HL-60 (cell line): ENCODE data around the gene OR11L1.

Experiments
- DNase-seq, 2 experiments: peaks; one replicate each; pipeline ENCODE4 v3.0.0-alpha.2; 2010 to 2020; ENCODE audit warnings: low read depth in 1 of 2, low spot score in 1 of 2
- H3K27ac ChIP-seq: fragments of 250-450 bp; sonication (Bioruptor Pico); replicated peaks from 2 replicates; pipeline ENCODE4 v1.5.1; 2020; ENCODE audit warnings: mild to moderate bottlenecking, moderate library complexity
- H3K27me3 ChIP-seq: fragments of 250-450 bp; sonication (Bioruptor Pico); 2 replicates; pipeline ENCODE4 v1.5.1; 2021; ENCODE audit warnings: mild to moderate bottlenecking, moderate library complexity; ENCODE audit not compliant: insufficient read depth, poor library complexity, severe bottlenecking
- H3K4me3 ChIP-seq: replicated peaks from 2 replicates; pipeline ENCODE4 v1.5.1; 2011; ENCODE audit warnings: mild to moderate bottlenecking, control low read depth, low read length; ENCODE audit not compliant: insufficient read depth
- GABPA ChIP-seq: IDR thresholded peaks from 2 replicates; pipeline ENCODE4 v1.6.1; 2012; ENCODE audit warnings: low read depth
- POLR2AphosphoS5 ChIP-seq: IDR thresholded peaks from 2 replicates; pipeline ENCODE4 v1.6.1; 2012; ENCODE audit warnings: low read depth
- SPI1 ChIP-seq: IDR thresholded peaks from 2 replicates; pipeline ENCODE4 v1.6.1; 2012; ENCODE audit warnings: low read depth, mild to moderate bottlenecking, borderline replicate concordance
- TF ChIP-seq, protein P1 (sequence below): IDR thresholded peaks from 2 replicates; pipeline ENCODE4 v1.6.1; 2012; ENCODE audit warnings: low read depth; ENCODE audit not compliant: insufficient replicate concordance
- TF ChIP-seq, protein P2 (sequence below): IDR thresholded peaks from one replicate; pipeline ENCODE4 v1.5.1; 2011; ENCODE audit warnings: low read length, control low read depth, inconsistent platforms; ENCODE audit not compliant: insufficient read depth

OR11L1 gene

DNA sequence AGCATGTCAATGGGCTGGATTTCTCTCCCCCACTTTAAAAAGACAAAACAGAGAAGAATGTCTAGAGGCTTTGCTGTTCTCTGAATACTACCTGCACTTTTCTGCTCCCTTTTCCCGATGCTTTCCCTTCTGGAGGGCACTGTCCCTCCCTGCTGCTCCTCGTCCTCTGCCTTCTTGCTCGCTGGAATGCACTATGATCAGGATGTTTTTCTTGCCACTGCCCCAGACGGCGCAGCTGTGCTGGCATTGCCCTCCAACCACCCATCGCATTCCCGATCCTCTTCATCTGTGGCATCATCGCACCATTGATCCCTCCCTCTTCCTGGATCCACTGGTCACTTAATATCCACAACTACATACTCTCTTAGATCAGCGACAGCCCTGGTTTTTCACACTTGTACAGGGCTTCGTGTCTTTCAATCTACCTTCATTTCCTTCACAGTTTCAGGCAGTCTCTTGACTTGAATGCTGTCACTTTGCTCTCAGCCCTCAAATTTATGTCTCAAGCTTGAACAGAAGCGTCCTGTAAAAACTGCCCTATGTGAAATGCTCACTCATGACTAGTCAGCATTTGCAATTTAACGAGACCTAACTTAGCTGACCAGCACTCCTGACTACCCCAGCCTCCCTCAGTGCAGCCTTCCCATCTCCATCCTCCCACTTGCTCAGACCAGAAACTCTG lies 3.5 kb upstream of the OR11L1 start:
- Histone ChIP-seq H3K27ac (no peak overlapping the region), H3K4me3 (no peak overlapping the region), H3K27me3 (no peaks in the 10 kb centered on the region)
- no peak for DNase-seq
- TF ChIP-seq SPI1 (no peak), GABPA (no peak), POLR2AphosphoS5 (no peak)
- TF ChIP-seq, protein P1, sequence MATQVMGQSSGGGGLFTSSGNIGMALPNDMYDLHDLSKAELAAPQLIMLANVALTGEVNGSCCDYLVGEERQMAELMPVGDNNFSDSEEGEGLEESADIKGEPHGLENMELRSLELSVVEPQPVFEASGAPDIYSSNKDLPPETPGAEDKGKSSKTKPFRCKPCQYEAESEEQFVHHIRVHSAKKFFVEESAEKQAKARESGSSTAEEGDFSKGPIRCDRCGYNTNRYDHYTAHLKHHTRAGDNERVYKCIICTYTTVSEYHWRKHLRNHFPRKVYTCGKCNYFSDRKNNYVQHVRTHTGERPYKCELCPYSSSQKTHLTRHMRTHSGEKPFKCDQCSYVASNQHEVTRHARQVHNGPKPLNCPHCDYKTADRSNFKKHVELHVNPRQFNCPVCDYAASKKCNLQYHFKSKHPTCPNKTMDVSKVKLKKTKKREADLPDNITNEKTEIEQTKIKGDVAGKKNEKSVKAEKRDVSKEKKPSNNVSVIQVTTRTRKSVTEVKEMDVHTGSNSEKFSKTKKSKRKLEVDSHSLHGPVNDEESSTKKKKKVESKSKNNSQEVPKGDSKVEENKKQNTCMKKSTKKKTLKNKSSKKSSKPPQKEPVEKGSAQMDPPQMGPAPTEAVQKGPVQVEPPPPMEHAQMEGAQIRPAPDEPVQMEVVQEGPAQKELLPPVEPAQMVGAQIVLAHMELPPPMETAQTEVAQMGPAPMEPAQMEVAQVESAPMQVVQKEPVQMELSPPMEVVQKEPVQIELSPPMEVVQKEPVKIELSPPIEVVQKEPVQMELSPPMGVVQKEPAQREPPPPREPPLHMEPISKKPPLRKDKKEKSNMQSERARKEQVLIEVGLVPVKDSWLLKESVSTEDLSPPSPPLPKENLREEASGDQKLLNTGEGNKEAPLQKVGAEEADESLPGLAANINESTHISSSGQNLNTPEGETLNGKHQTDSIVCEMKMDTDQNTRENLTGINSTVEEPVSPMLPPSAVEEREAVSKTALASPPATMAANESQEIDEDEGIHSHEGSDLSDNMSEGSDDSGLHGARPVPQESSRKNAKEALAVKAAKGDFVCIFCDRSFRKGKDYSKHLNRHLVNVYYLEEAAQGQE, result no peak
- TF ChIP-seq, protein P2, sequence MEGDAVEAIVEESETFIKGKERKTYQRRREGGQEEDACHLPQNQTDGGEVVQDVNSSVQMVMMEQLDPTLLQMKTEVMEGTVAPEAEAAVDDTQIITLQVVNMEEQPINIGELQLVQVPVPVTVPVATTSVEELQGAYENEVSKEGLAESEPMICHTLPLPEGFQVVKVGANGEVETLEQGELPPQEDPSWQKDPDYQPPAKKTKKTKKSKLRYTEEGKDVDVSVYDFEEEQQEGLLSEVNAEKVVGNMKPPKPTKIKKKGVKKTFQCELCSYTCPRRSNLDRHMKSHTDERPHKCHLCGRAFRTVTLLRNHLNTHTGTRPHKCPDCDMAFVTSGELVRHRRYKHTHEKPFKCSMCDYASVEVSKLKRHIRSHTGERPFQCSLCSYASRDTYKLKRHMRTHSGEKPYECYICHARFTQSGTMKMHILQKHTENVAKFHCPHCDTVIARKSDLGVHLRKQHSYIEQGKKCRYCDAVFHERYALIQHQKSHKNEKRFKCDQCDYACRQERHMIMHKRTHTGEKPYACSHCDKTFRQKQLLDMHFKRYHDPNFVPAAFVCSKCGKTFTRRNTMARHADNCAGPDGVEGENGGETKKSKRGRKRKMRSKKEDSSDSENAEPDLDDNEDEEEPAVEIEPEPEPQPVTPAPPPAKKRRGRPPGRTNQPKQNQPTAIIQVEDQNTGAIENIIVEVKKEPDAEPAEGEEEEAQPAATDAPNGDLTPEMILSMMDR, result no peak

DNA sequence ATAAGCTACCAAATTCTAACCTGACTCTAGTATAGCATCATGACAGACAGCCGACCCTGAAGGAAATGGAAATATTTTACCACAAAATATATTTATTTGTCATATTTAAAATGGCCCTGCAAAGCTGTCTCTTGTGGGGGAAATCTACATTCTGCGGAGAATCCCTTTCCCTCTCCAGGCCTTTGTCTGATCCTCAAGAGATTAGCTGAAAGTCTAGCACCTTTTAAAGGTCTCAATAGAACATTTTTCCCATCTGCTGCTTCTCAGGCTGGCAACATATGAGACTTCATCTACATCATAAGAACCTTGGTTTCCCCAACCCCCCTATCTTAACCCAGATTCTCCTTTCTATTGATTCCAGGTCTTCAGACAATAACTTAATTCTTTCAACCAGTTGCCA lies 1.7 kb upstream of the OR11L1 start:
- Histone ChIP-seq H3K27me3 (no peaks in the 10 kb centered on the region), H3K4me3 (no peak overlapping the region), H3K27ac (no peak overlapping the region)
- TF ChIP-seq, protein P1, result no peak
- TF ChIP-seq SPI1 (no peak), POLR2AphosphoS5 (no peak), GABPA (no peak)
- TF ChIP-seq, protein P2, result no peak
- no peak for DNase-seq

DNA sequence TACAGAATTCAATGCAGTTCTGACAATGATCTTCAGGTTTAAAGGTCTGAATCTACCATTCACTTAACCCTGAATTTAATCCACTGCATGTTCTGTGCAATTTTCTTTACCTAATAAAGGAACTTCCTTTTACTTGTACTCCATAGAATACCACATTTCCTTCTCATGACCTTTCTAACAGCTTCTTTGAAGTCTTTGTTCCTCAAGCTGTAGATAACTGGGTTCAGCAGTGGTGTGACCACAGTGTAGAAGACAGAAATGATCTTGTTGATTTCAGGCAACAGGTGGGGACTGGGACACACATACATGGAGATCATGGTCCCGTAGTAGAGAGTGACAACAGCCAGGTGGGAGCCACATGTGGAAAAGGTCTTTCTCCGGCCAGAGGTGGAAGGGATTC lies 878 bp downstream of the OR11L1 start:
- peak in 1 of 2 experiments; percentile 36 for DNase-seq
- no peaks in the 10 kb centered on the region for H3K27me3 ChIP-seq
- H3K4me3 ChIP-seq, result no peak overlapping the region
- no peak for TF ChIP-seq SPI1
- TF ChIP-seq, protein P2, result no peak
- TF ChIP-seq POLR2AphosphoS5, result no peak
- TF ChIP-seq, protein P1, result no peak
- TF ChIP-seq GABPA, result no peak
- H3K27ac ChIP-seq, result no peak overlapping the region
